Activated T-cell treated with anti-CD3 and anti-CD28 coated beads for 4 hours (primary cell): ENCODE data around the gene CAMK4.

ENCODE experiments used
- DNase-seq: peaks from one replicate; pipeline ENCODE4 v3.0.0-alpha.2; 2020

Gene CAMK4

GRCh38 chr5:111507276-111507675 is 283.1 kb downstream of the CAMK4 start:
- DNase-seq: no peak

- no peak for DNase-seq
Measured at GRCh38 chr5:111509119-111509518, 284.9 kb downstream of the CAMK4 start.

- no peak for DNase-seq
Measured at GRCh38 chr5:111511174-111511830, 287.1 kb downstream of the CAMK4 start.

GRCh38 chr5:111511831-111512374 is 287.7 kb downstream of the CAMK4 start:
- DNase-seq: no peak

GRCh38 chr5:111512375-111513130 is 288.4 kb downstream of the CAMK4 start, which contains the start of gene STARD4:
Gene STARD4 (minus strand): TSS chr5:111512535. CDS start chr5:111507433, 5,102 bp downstream.
- peak; percentile 84 for DNase-seq

GRCh38 chr5:111513131-111513520 is 288.9 kb downstream of the CAMK4 start:
- DNase-seq: no peak

GRCh38 chr5:111514087-111514486 is 289.9 kb downstream of the CAMK4 start:
- no peak for DNase-seq

GRCh38 chr5:111517853-111518501 is 293.8 kb downstream of the CAMK4 start:
- no peak for DNase-seq

GRCh38 chr5:111518777-111519176 is 294.6 kb downstream of the CAMK4 start:
- DNase-seq: no peak

GRCh38 chr5:111520908-111521307 is 296.7 kb downstream of the CAMK4 start:
- DNase-seq: no peak

- DNase-seq: no peak
Measured at GRCh38 chr5:111528056-111528455, 303.9 kb downstream of the CAMK4 start.

GRCh38 chr5:111530298-111530740 is 306.1 kb downstream of the CAMK4 start:
- peak; percentile 69 for DNase-seq

GRCh38 chr5:111532886-111533582 is 308.9 kb downstream of the CAMK4 start:
- DNase-seq: no peak

- DNase-seq: no peak
Measured at GRCh38 chr5:111535879-111536549, 311.8 kb downstream of the CAMK4 start.

GRCh38 chr5:111537141-111538024 is 313.2 kb downstream of the CAMK4 start:
- DNase-seq: no peak
